CD4-positive, alpha-beta T cell (primary cell): ENCODE measurements around the gene RPL5. TPM values are rescaled to one million over a fixed set of nuclear protein-coding genes. Genes with fewer than 3 reads are reported as not detected.

Experiments
- ATAC-seq: fragments of 200-7000 bp; cut with Tn5 transposase; one replicate; pipeline ENCODE4 v1.10.0; 2022; ENCODE audit warnings: mild to moderate bottlenecking; ENCODE audit not compliant: poor library complexity
- CTCF ChIA-PET: fragments of 350-600 bp; sonication (Branson Sonifier 250); formaldehyde crosslinking; loops from one replicate; lab custom pipeline; 2021; ENCODE audit warnings: antibody characterized with exemption, inconsistent platforms; lab: Charles Lee
- POLR2A ChIA-PET: fragments of 350-600 bp; sonication (Branson Sonifier 250); formaldehyde crosslinking; loops from one replicate; lab custom pipeline; 2021; ENCODE audit warnings: antibody characterized with exemption, inconsistent platforms; lab: Charles Lee
- DNase-seq, 14 experiments: peaks; one replicate each; pipeline ENCODE4 v3.0.0-alpha.2; 2013 to 2020; ENCODE audit warnings: mixed read lengths in 2 of 14
- H3K27ac ChIP-seq, 2 donors: one replicate each; pipeline versions ENCODE4 v1.5.1 to v1.7.0; 2013; ENCODE audit warnings: low read length in 2 of 2, low read depth in 1 of 2, mild to moderate bottlenecking in 1 of 2
- H3K27me3 ChIP-seq, 2 experiments: 1 replicate in 1 of 2; 2 replicates in 1 of 2; pipeline versions ENCODE4 v1.6.1 to v1.7.0; 2013; ENCODE audit warnings: low read length in 2 of 2, control low read depth in 1 of 2, mild to moderate bottlenecking in 1 of 2, moderate library complexity in 1 of 2; ENCODE audit not compliant: insufficient read depth in 2 of 2, control insufficient read depth in 1 of 2
- H3K36me3 ChIP-seq: one replicate; pipeline ENCODE4 v1.6.1; 2013; ENCODE audit warnings: low read length, control low read depth; ENCODE audit not compliant: insufficient read depth
- H3K4me1 ChIP-seq: one replicate; pipeline ENCODE4 v1.6.1; 2013; ENCODE audit warnings: low read length, control low read depth; ENCODE audit not compliant: insufficient read depth
- H3K4me3 ChIP-seq: one replicate; pipeline ENCODE4 v1.5.1; 2013; ENCODE audit warnings: mild to moderate bottlenecking, low read length, moderate library complexity
- H3K9me3 ChIP-seq, 2 experiments: 1 replicate in 1 of 2; 2 replicates in 1 of 2; pipeline versions ENCODE4 v1.6.1 to v1.7.0; 2013; ENCODE audit warnings: low read length in 2 of 2, mild to moderate bottlenecking in 2 of 2, control low read depth in 1 of 2, moderate library complexity in 1 of 2; ENCODE audit not compliant: control insufficient read depth in 1 of 2, insufficient read depth in 1 of 2
- H3K27ac Mint-ChIP-seq: one replicate; pipeline ENCODE4 v1.8.0; 2020; ENCODE audit warnings: mixed read lengths
- H3K27me3 Mint-ChIP-seq: one replicate; pipeline ENCODE4 v1.8.0; 2021; ENCODE audit warnings: mixed read lengths
- H3K36me3 Mint-ChIP-seq: one replicate; pipeline ENCODE4 v1.8.0; 2021; ENCODE audit warnings: low read depth, mixed read lengths
- H3K4me1 Mint-ChIP-seq: one replicate; pipeline ENCODE4 v1.8.0; 2021; ENCODE audit warnings: low read depth, mixed read lengths
- H3K4me3 Mint-ChIP-seq: one replicate; pipeline ENCODE4 v1.8.0; 2020; ENCODE audit warnings: mild to moderate bottlenecking, mixed read lengths
- H3K9me3 Mint-ChIP-seq: one replicate; pipeline ENCODE4 v1.8.0; 2020; ENCODE audit warnings: mixed read lengths
- CTCF ChIP-seq: fragments of 200-600 bp; IDR thresholded peaks from one replicate; pipeline ENCODE4 v1.8.0; 2022; ENCODE audit warnings: antibody characterized with exemption, mild to moderate bottlenecking
- intact Hi-C, 2 experiments: fragments of 100-400 bp; cut with DNase I in 1 of 2; cut with micrococcal nuclease in 1 of 2; formaldehyde crosslinking; loops; one replicate each; pipeline versions ENCODE4 v1.15.1 to v1.9.0; 2023 to 2025; cut with DNase I, micrococcal nuclease
- total RNA-seq, 174 experiments: library from RNA in 2 of 174; stranded (reverse) in 2 of 174; gene quantifications; one replicate each; pipeline ENCODE4 v1.2.3 and lab custom pipeline; 2021 to 2026

The RPL5 gene
- total RNA-seq, 2 experiments from 2014 or later: 1,712 to 1,770 TPM

- no peak for ATAC-seq
- H3K36me3 ChIP-seq: peaks cover 22% of the 10 kb centered on the region
- H3K27me3 Mint-ChIP-seq: no peaks in the 10 kb centered on the region
- ChIA-PET POLR2A (no interaction called here), CTCF (no interaction called here)
- peaks cover 4 to 7% of the 10 kb centered on the region in 2 experiments for H3K9me3 ChIP-seq
- H3K36me3 Mint-ChIP-seq: peaks cover 46% of the 10 kb centered on the region
- no peak for TF ChIP-seq CTCF
- H3K4me3 Mint-ChIP-seq: no peak overlapping the region
- no peak overlapping the region for H3K27ac Mint-ChIP-seq
- no peak overlapping the region for H3K27ac ChIP-seq
- peaks cover 2% of the 10 kb centered on the region for H3K9me3 Mint-ChIP-seq
- no peaks in the 10 kb centered on the region for H3K27me3 ChIP-seq
- no peaks in the 10 kb centered on the region for H3K4me1 ChIP-seq
- no peak for DNase-seq
- no peak overlapping the region for H3K4me3 ChIP-seq
- intact Hi-C loops: no loop called here
- peaks cover 32% of the 10 kb centered on the region for H3K4me1 Mint-ChIP-seq
Observed at GRCh38 chr1:92872719-92873118, 40.9 kb downstream of the RPL5 start.

- ChIA-PET POLR2A (interaction anchor here (0.9 to 1.2 kb wide), 2 partner anchors 82 to 86 kb away, joined by 3 read pairs; no protein-coding TSS in a partner anchor), CTCF (interaction anchor here (2.8 to 2.9 kb wide), 2 partner anchors 16 to 119 kb away, joined by 9 to 10 read pairs; no protein-coding TSS in a partner anchor)
- peaks cover 38% of the 10 kb centered on the region for H3K36me3 Mint-ChIP-seq
- H3K9me3 Mint-ChIP-seq: peaks cover 2% of the 10 kb centered on the region
- DNase-seq: no peak
- H3K27ac ChIP-seq: no peak overlapping the region
- H3K27me3 Mint-ChIP-seq: no peaks in the 10 kb centered on the region
- peaks cover 4% of the 10 kb centered on the region for H3K4me1 ChIP-seq
- no peaks in the 10 kb centered on the region for H3K27me3 ChIP-seq
- no peak for TF ChIP-seq CTCF
- H3K4me3 Mint-ChIP-seq: no peak overlapping the region
- peaks cover 39% of the 10 kb centered on the region for H3K4me1 Mint-ChIP-seq
- intact Hi-C loops: no loop called here
- H3K36me3 ChIP-seq: peaks cover 22% of the 10 kb centered on the region
- ATAC-seq: no peak
- H3K9me3 ChIP-seq: peaks cover 4 to 7% of the 10 kb centered on the region in 2 experiments
- no peak overlapping the region for H3K4me3 ChIP-seq
- no peak overlapping the region for H3K27ac Mint-ChIP-seq
Observed at GRCh38 chr1:92874987-92875386, 43.1 kb downstream of the RPL5 start.

- peaks cover 4% of the 10 kb centered on the region for H3K4me1 ChIP-seq
- peaks cover 4 to 7% of the 10 kb centered on the region in 2 experiments for H3K9me3 ChIP-seq
- Mint-ChIP-seq H3K4me1 (peaks cover 32% of the 10 kb centered on the region), H3K27me3 (no peaks in the 10 kb centered on the region), H3K9me3 (peaks cover 2% of the 10 kb centered on the region), H3K36me3 (peaks cover 38% of the 10 kb centered on the region), H3K4me3 (no peak overlapping the region), H3K27ac (no peak overlapping the region)
- ChIA-PET CTCF (interaction anchor here (0.9 to 2.9 kb wide), 6 partner anchors 9 to 118 kb away, joined by 3 to 10 read pairs (median 5); partner anchors contain the start of gene DIPK1A), POLR2A (interaction anchor here (0.8 to 3.9 kb wide), 5 partner anchors 37 to 186 kb away, joined by 3 to 30 read pairs (median 4); partner anchors contain the start of gene DIPK1A)
- TF ChIP-seq CTCF: no peak
- peaks cover 22% of the 10 kb centered on the region for H3K36me3 ChIP-seq
- no peaks in the 10 kb centered on the region for H3K27me3 ChIP-seq
- H3K27ac ChIP-seq: no peak overlapping the region
- no peak for ATAC-seq
- H3K4me3 ChIP-seq: no peak overlapping the region
- intact Hi-C loops: no loop called here
- no peak for DNase-seq
Observed at GRCh38 chr1:92876351-92876750, 44.5 kb downstream of the RPL5 start.
